GM12864 (cell line): Measurements from ENCODE around the gene SLC13A5.

Source experiments
- DNase-seq: peaks from one replicate; pipeline ENCODE4 v3.0.0-alpha.2; 2011; ENCODE audit warnings: low read depth
- H3K4me3 ChIP-seq: 2 replicates; pipeline ENCODE4 v1.5.1; 2011; ENCODE audit warnings: mild to moderate bottlenecking, low read depth, low read length, control low read depth
- CTCF ChIP-seq: IDR thresholded peaks from 2 replicates; pipeline ENCODE4 v1.5.1; 2011; ENCODE audit warnings: low read depth, mild to moderate bottlenecking, moderate library complexity, low read length, control low read depth, inconsistent platforms; ENCODE audit errors: missing control alignments

SLC13A5 gene

GRCh38 chr17:6679241-6679640 is 33.9 kb downstream of the SLC13A5 start:
- no peak overlapping the region for H3K4me3 ChIP-seq
- no peak for TF ChIP-seq CTCF
- no peak for DNase-seq

DNA sequence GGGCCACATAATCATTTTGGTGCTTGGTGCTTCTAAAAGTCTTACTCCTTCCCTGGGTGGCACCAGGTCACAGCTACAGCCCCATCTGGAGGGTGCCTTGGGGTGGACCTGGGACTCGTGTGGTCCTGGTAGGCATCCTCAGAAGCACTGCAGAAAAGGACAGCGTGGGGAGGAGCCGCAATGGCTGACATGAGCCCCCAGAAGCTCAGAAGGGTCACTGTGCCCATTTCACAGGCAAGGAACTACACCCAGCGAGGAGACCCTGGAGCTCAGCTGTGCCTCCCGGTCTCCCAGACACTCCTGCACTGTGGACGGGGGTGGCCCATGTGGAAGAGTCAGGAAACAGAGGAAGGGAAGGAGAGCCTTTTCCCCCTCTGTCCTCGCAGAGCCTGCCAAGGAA is 35.2 kb downstream of the SLC13A5 start:
- DNase-seq, result no peak
- no peak overlapping the region for H3K4me3 ChIP-seq
- no peak for TF ChIP-seq CTCF

- DNase-seq, result no peak
- no peak for TF ChIP-seq CTCF
- no peak overlapping the region for H3K4me3 ChIP-seq
These were observed 35.9 kb downstream of the SLC13A5 start for GRCh38 chr17:6677158-6677831.

DNA sequence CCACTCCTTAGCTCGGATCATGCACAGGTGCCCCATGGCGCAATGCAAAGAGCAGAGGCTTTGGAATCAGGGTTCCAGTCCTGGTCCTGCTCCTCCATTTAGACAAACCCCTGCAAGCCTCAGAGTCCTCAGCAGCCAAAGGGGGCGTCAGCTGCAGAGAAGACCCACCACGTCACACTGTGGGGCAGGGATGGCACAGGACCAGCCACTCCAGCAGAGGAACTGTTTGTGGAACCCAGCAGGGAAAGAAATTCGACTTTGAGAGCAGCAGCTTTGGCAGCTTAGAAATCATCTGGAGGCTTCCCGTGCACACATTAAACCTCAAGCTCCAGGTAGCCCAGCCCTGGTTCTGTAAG is 36.4 kb downstream of the SLC13A5 start:
- TF ChIP-seq CTCF, result no peak
- DNase-seq, result no peak
- no peak overlapping the region for H3K4me3 ChIP-seq

- no peak for TF ChIP-seq CTCF
- no peak overlapping the region for H3K4me3 ChIP-seq
- DNase-seq, result no peak
These were observed 37.9 kb downstream of the SLC13A5 start for GRCh38 chr17:6675201-6675825.

GRCh38 chr17:6674586-6674985 is 38.6 kb downstream of the SLC13A5 start:
- no peak overlapping the region for H3K4me3 ChIP-seq
- no peak for TF ChIP-seq CTCF
- no peak for DNase-seq

DNA sequence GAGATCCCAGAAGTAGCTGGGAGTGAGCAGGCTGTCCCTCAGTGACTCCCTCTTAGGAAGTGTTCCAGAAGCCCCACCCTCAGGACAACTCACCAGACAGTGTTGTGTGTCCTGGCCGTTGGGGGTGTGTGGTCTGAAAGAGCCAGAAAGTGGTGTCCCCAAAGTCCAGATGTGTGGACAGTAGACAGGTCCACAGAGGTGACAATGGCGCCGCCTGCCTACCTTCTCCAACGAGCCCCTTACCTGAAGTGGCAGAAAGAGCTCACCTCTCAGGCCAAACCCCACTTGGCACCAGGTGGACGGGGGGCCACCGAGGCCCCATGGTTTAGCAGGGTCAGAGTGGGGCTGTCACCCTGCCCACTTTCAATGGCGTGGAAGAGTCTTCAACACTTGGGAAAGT is 41.7 kb downstream of the SLC13A5 start:
- no peak for DNase-seq
- H3K4me3 ChIP-seq, result no peak overlapping the region
- TF ChIP-seq CTCF, result no peak
